Lower leg skin (tissue), 3 donors: ENCODE data around the gene ADAMTSL2.

ENCODE experiments used
- CTCF ChIP-seq, 3 donors: fragments of 450-650 bp; IDR thresholded peaks; one replicate each; pipeline ENCODE4 v1.5.1; 2016; ENCODE audit warnings: antibody characterized with exemption in 3 of 3, mild to moderate bottlenecking in 3 of 3, moderate library complexity in 2 of 3
- POLR2A ChIP-seq, 2 donors: fragments of 450-650 bp; IDR thresholded peaks; one replicate each; pipeline ENCODE4 v1.6.1; 2016 to 2017; ENCODE audit warnings: antibody characterized with exemption in 2 of 2, mild to moderate bottlenecking in 1 of 2, moderate library complexity in 1 of 2

- TF ChIP-seq CTCF (IDR thresholded peaks at IDR 0.05): no peak
- TF ChIP-seq POLR2A (IDR thresholded peaks at IDR 0.05): no peak
Observed at GRCh38 chr9:133587051-133587450, 52.5 kb downstream of the ADAMTSL2 start.
